PC-9 (cell line): ENCODE data around the gene RYR3. TPM values are rescaled to one million over a fixed set of nuclear protein-coding genes. Genes with fewer than 3 reads are reported as not detected.

Experiments used
- BruUV-seq: library from RNA; stranded (reverse); fragments of 400-500 nt; replicated peaks from 2 replicates; lab custom pipeline; 2021; lab: Mats Ljungman, UMichigan
- CTCF ChIA-PET: fragments of 300-600 bp; sonication (Branson Sonifier 250); formaldehyde crosslinking; loops from one replicate; lab custom pipeline; 2022; ENCODE audit warnings: antibody characterized with exemption; lab: Charles Lee
- POLR2A ChIA-PET: fragments of 300-600 bp; sonication (Branson Sonifier 250); formaldehyde crosslinking; loops from one replicate; lab custom pipeline; 2022; ENCODE audit warnings: antibody characterized with exemption; ENCODE audit not compliant: unreplicated experiment; lab: Charles Lee
- DNase-seq, 2 experiments: peaks; one replicate each; pipeline versions ENCODE4 v3.0.0 to v3.0.0-alpha.2; 2015 to 2022; ENCODE audit warnings: mixed read lengths in 1 of 2
- H2AFZ ChIP-seq: fragments of 200-600 bp; sonication (generic); 2 replicates; pipeline ENCODE4 v1.8.1; 2017; ENCODE audit warnings: antibody characterized with exemption
- H3F3A ChIP-seq: fragments of 200-600 bp; sonication (generic); 2 replicates; pipeline ENCODE4 v1.8.1; 2017; ENCODE audit warnings: antibody characterized with exemption, mild to moderate bottlenecking, low read depth; ENCODE audit not compliant: insufficient read depth
- H3K27ac ChIP-seq: fragments of 200-600 bp; sonication (generic); 2 replicates; pipeline ENCODE4 v1.6.1; 2016; ENCODE audit warnings: mixed run types
- H3K27me3 ChIP-seq: fragments of 200-600 bp; sonication (generic); 2 replicates; pipeline ENCODE4 v1.6.1; 2016; ENCODE audit warnings: low read depth, mixed run types; ENCODE audit not compliant: insufficient read depth
- H3K36me3 ChIP-seq: fragments of 200-600 bp; sonication (generic); 2 replicates; pipeline ENCODE4 v1.6.1; 2016; ENCODE audit warnings: low read depth, mixed run types
- H3K4me1 ChIP-seq: fragments of 200-600 bp; sonication (generic); replicated peaks from 2 replicates; pipeline ENCODE4 v1.6.1; 2016; ENCODE audit warnings: mixed run types; ENCODE audit not compliant: insufficient read depth
- H3K4me2 ChIP-seq: fragments of 200-600 bp; sonication (generic); 2 replicates; pipeline ENCODE4 v1.6.1; 2017; ENCODE audit warnings: mixed run types
- H3K4me3 ChIP-seq: fragments of 200-600 bp; sonication (generic); 2 replicates; pipeline ENCODE4 v1.6.1; 2016; ENCODE audit warnings: mixed run types
- H3K79me2 ChIP-seq: fragments of 200-600 bp; sonication (generic); 2 replicates; pipeline ENCODE4 v1.6.1; 2017; ENCODE audit warnings: low read depth, mixed run types
- H3K9me2 ChIP-seq: fragments of 200-600 bp; sonication (generic); 2 replicates; pipeline ENCODE4 v1.8.1; 2017; ENCODE audit warnings: mild to moderate bottlenecking; ENCODE audit not compliant: insufficient read depth
- H3K9me3 ChIP-seq: fragments of 200-600 bp; sonication (generic); 2 replicates; pipeline ENCODE4 v1.8.1; 2016; ENCODE audit warnings: low read depth; ENCODE audit not compliant: insufficient read depth
- H4K20me1 ChIP-seq: fragments of 200-600 bp; sonication (generic); 2 replicates; pipeline ENCODE4 v1.8.1; 2017; ENCODE audit not compliant: insufficient read depth
- EZH2 ChIP-seq: fragments of 200-600 bp; sonication (generic); IDR thresholded peaks from 2 replicates; pipeline ENCODE4 v1.8.0; 2017; ENCODE audit warnings: antibody characterized with exemption, low read depth
- intact Hi-C: fragments of 100-400 bp; cut with micrococcal nuclease; formaldehyde crosslinking; loops from one replicate; pipeline ENCODE4 v1.10.0; 2022; ENCODE audit not compliant: unreplicated experiment
- total RNA-seq: library from RNA; stranded (reverse); gene quantifications from 2 replicates; pipeline ENCODE4 v1.2.3, GENCODE V29; 2021
- TF ChIP-seq, protein P1 (sequence below): fragments of 200-600 bp; sonication (generic); conservative IDR thresholded peaks from 2 replicates; pipeline ENCODE4 v1.6.1; 2017; ENCODE audit warnings: mixed run types, antibody characterized with exemption, mild to moderate bottlenecking, moderate library complexity

RYR3 gene
- total RNA-seq, 1 experiment from 2014 or later: 0.15 TPM

DNA sequence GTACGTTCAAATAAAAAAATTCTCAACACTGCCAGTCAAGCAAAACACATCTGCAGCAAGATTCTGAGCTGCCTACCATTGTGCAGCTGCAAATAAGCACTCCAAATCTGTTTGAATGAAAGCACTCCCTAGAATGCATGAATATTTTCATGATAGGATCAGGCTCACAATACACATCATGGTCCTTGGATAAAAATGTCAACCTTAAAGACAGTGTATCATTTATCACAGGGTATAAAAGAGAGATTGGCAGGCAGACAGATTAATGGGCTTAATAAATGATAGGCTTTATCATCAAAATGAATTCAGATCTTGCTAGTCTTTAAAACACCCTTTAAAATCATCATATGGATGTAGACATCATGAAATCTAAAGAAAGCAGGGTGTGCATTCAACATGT is 9.2 kb downstream of the RYR3 start:
- TF ChIP-seq, protein P1, sequence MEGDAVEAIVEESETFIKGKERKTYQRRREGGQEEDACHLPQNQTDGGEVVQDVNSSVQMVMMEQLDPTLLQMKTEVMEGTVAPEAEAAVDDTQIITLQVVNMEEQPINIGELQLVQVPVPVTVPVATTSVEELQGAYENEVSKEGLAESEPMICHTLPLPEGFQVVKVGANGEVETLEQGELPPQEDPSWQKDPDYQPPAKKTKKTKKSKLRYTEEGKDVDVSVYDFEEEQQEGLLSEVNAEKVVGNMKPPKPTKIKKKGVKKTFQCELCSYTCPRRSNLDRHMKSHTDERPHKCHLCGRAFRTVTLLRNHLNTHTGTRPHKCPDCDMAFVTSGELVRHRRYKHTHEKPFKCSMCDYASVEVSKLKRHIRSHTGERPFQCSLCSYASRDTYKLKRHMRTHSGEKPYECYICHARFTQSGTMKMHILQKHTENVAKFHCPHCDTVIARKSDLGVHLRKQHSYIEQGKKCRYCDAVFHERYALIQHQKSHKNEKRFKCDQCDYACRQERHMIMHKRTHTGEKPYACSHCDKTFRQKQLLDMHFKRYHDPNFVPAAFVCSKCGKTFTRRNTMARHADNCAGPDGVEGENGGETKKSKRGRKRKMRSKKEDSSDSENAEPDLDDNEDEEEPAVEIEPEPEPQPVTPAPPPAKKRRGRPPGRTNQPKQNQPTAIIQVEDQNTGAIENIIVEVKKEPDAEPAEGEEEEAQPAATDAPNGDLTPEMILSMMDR: no peak
- Histone ChIP-seq H3K9me3 (no peaks in the 10 kb centered on the region), H3K27ac (no peak overlapping the region), H3K4me1 (no peaks in the 10 kb centered on the region), H3F3A (no peaks in the 10 kb centered on the region), H3K9me2 (no peaks in the 10 kb centered on the region), H2AFZ (no peak overlapping the region), H3K79me2 (no peaks in the 10 kb centered on the region), H3K4me2 (no peak overlapping the region), H3K4me3 (no peak overlapping the region), H3K27me3 (no peaks in the 10 kb centered on the region), H4K20me1 (no peaks in the 10 kb centered on the region), H3K36me3 (no peaks in the 10 kb centered on the region)
- intact Hi-C loops: no loop called here
- no TSS peak for BruUV-seq
- ChIA-PET POLR2A (no interaction called here), CTCF (no interaction called here)
- no peak for DNase-seq

DNA sequence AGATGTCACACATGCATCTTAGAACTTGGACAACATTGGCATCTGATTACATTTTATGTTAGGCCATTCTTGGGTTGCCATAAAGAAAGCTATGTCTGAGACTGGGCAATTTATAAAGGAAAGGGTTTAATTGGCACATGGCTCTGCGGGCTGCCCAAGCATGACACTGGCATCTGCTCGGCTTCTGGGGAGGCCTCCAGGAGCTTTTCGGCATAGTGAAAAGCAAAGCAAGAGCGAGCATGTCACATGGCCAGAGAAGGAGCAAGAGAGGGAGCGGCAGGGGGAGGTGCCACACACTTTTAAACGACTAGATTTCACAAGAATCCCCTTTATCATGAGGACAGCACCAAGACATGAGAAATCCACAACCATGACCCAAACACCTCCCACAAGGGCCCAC is 11.3 kb downstream of the RYR3 start:
- H3K9me3 ChIP-seq: no peaks in the 10 kb centered on the region
- no peak overlapping the region for H3K4me3 ChIP-seq
- H3K27me3 ChIP-seq: no peaks in the 10 kb centered on the region
- no peaks in the 10 kb centered on the region for H4K20me1 ChIP-seq
- H2AFZ ChIP-seq: no peak overlapping the region
- POLR2A ChIA-PET: no interaction called here
- no peaks in the 10 kb centered on the region for H3K4me1 ChIP-seq
- H3K4me2 ChIP-seq: no peak overlapping the region
- no peaks in the 10 kb centered on the region for H3K79me2 ChIP-seq
- CTCF ChIA-PET: no interaction called here
- H3K9me2 ChIP-seq: no peaks in the 10 kb centered on the region
- no peaks in the 10 kb centered on the region for H3F3A ChIP-seq
- H3K27ac ChIP-seq: no peak overlapping the region
- BruUV-seq: no TSS peak
- no peak for DNase-seq
- TF ChIP-seq EZH2: no peak
- TF ChIP-seq, protein P1: no peak
- H3K36me3 ChIP-seq: no peaks in the 10 kb centered on the region
- intact Hi-C loops: no loop called here

DNA sequence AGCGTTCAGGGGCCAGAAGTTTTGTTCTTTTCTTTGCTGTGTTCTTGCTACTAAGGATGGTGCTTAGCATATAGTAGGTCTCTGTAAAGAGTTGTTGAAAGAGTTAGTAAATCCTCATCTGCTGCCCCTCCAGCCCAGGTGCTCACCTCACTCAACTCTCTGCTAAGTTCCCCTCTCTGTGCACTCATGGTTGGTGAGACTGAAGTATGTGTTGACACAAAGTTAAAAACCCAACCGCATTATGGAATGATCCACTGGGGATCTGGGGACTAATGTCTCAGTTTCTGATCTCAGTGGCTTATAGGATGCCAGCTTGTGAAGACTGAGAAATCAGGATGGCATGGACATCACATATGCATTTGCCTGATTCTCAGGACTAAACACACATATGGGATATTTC is 13.8 kb downstream of the RYR3 start:
- Histone ChIP-seq H3K9me2 (no peaks in the 10 kb centered on the region), H3K36me3 (no peaks in the 10 kb centered on the region), H2AFZ (no peak overlapping the region), H3K4me1 (no peaks in the 10 kb centered on the region), H3K4me2 (no peak overlapping the region), H3K27me3 (no peaks in the 10 kb centered on the region), H3F3A (no peaks in the 10 kb centered on the region), H3K4me3 (no peak overlapping the region), H4K20me1 (no peaks in the 10 kb centered on the region), H3K27ac (no peak overlapping the region), H3K9me3 (no peaks in the 10 kb centered on the region), H3K79me2 (no peaks in the 10 kb centered on the region)
- DNase-seq: no peak
- ChIA-PET CTCF (no interaction called here), POLR2A (no interaction called here)
- TF ChIP-seq, protein P1: no peak
- TF ChIP-seq EZH2: no peak
- intact Hi-C loops: no loop called here
- BruUV-seq: no TSS peak
